Endothelial cell of umbilical vein (primary cell): ENCODE results near the gene PDHX. TPM values are rescaled to one million over a fixed set of nuclear protein-coding genes. Genes with fewer than 3 reads are reported as not detected.

Experiments used
- BruUV-seq: library from RNA; stranded (reverse); fragments of 400-500 nt; replicated peaks from 2 replicates; lab custom pipeline; 2021; lab: Mats Ljungman, UMichigan
- CTCF ChIA-PET: fragments of 300-600, 350-600 bp; sonication (Branson Sonifier 250); formaldehyde crosslinking; loops from one replicate; lab custom pipeline; 2021; ENCODE audit warnings: antibody characterized with exemption, inconsistent platforms; lab: Charles Lee
- POLR2A ChIA-PET: fragments of 300-600, 350-600 bp; sonication (Branson Sonifier 250); formaldehyde crosslinking; loops from one replicate; lab custom pipeline; 2021; ENCODE audit warnings: antibody characterized with exemption, inconsistent platforms; lab: Charles Lee
- DNase-seq: peaks from one replicate; pipeline ENCODE4 v3.0.0-alpha.2; 2011; ENCODE audit warnings: low read depth, low spot score
- FAIRE-seq: peaks from 2 replicates; lab custom pipeline; 2011; peaks lifted over from hg19 to GRCh38; lab: Jason Lieb, UNC
- H2AFZ ChIP-seq: 2 replicates; pipeline ENCODE4 v1.6.0; 2012; ENCODE audit warnings: low read depth, low read length, control low read depth, inconsistent platforms
- H3K27ac ChIP-seq: 2 replicates; pipeline ENCODE4 v1.5.1; 2011; ENCODE audit warnings: low read depth, mild to moderate bottlenecking, control low read depth, low read length, moderate library complexity; ENCODE audit not compliant: insufficient read depth
- H3K27me3 ChIP-seq, 2 experiments: 2 replicates each; pipeline versions ENCODE4 v1.6.0 to v1.6.1; 2011; ENCODE audit warnings: low read length in 2 of 2, mixed read lengths in 1 of 2; ENCODE audit not compliant: control insufficient read depth in 2 of 2, insufficient read depth in 2 of 2
- H3K36me3 ChIP-seq, 2 experiments: 2 replicates in 1 of 2; 3 replicates in 1 of 2; pipeline ENCODE4 v1.5.1; 2011; ENCODE audit warnings: low read length in 2 of 2, mild to moderate bottlenecking in 1 of 2, moderate library complexity in 1 of 2; ENCODE audit not compliant: control insufficient read depth in 2 of 2, insufficient read depth in 2 of 2; ENCODE audit errors: extremely low read depth in 1 of 2
- H3K4me1 ChIP-seq: 3 replicates; pipeline ENCODE4 v1.5.1; 2011; ENCODE audit warnings: mild to moderate bottlenecking, low read length; ENCODE audit not compliant: control insufficient read depth, insufficient read depth; ENCODE audit errors: extremely low read depth
- H3K4me2 ChIP-seq: 2 replicates; pipeline ENCODE4 v1.6.1; 2011; ENCODE audit warnings: low read length, control low read depth, mixed read lengths; ENCODE audit not compliant: insufficient read depth
- H3K4me3 ChIP-seq, 3 experiments: fragments of 200-600 bp in 1 of 3; sonication (generic), shearing (Covaris generic) in 1 of 3; replicated peaks in 1 of 3; 2 replicates each; pipeline ENCODE4 v1.5.1; 2011 to 2016; ENCODE audit warnings: control low read depth in 3 of 3, low read length in 3 of 3, mild to moderate bottlenecking in 2 of 3, inconsistent platforms in 1 of 3, low read depth in 1 of 3, moderate library complexity in 1 of 3; ENCODE audit not compliant: insufficient read depth in 1 of 3
- H3K79me2 ChIP-seq: 2 replicates; pipeline ENCODE4 v1.6.0; 2012; ENCODE audit warnings: low read length, inconsistent platforms; ENCODE audit not compliant: control insufficient read depth, insufficient read depth
- H3K9ac ChIP-seq: replicated peaks from 2 replicates; pipeline ENCODE3; 2011; ENCODE audit warnings: low read length, control low read depth; ENCODE audit not compliant: insufficient read depth; ENCODE audit errors: extremely low read depth
- H3K9me1 ChIP-seq: replicated peaks from 3 replicates; pipeline ENCODE4 v1.6.0; 2011; ENCODE audit warnings: mild to moderate bottlenecking, low read length; ENCODE audit not compliant: control insufficient read depth, insufficient read depth; ENCODE audit errors: extremely low read depth
- H3K9me3 ChIP-seq: replicated peaks from 2 replicates; pipeline ENCODE4 v1.5.1; 2012; ENCODE audit warnings: low read length, inconsistent platforms; ENCODE audit not compliant: control insufficient read depth, insufficient read depth
- H4K20me1 ChIP-seq: replicated peaks from 2 replicates; pipeline ENCODE3; 2011; ENCODE audit warnings: mild to moderate bottlenecking, low read length; ENCODE audit not compliant: control insufficient read depth, insufficient read depth; ENCODE audit errors: extremely low read depth
- CTCF ChIP-seq, 2 donors: IDR thresholded peaks; 1 replicate in 1 of 2; 2 replicates in 1 of 2; pipeline ENCODE4 v1.5.1; 2011; ENCODE audit warnings: low read length in 2 of 2, mild to moderate bottlenecking in 2 of 2, moderate library complexity in 2 of 2, control low read depth in 1 of 2, inconsistent platforms in 1 of 2, low read depth in 1 of 2; ENCODE audit not compliant: insufficient read depth in 1 of 2; ENCODE audit errors: extremely low read depth in 1 of 2
- MAX ChIP-seq: IDR thresholded peaks from 2 replicates; pipeline ENCODE4 v1.6.1; 2011; ENCODE audit not compliant: insufficient read depth, insufficient read length
- MYC ChIP-seq: IDR thresholded peaks from one replicate; pipeline ENCODE4 v1.6.1; 2011; ENCODE audit warnings: mild to moderate bottlenecking, low read depth, low read length
- POLR2AphosphoS5 ChIP-seq: IDR thresholded peaks from 2 replicates; pipeline ENCODE4 v1.6.1; 2012; ENCODE audit warnings: low read depth, mild to moderate bottlenecking, control low read depth, low read length, moderate library complexity; ENCODE audit not compliant: insufficient read depth
- dilution Hi-C: fragments of 300-500 bp; cut with MboI; formaldehyde crosslinking; loops from one replicate; pipeline ENCODE4 v1.15.0; 2019; ENCODE audit warnings: low sequenced_read_pairs; ENCODE audit not compliant: extremely low pct_ligation_motif_present
- intact Hi-C: fragments of 100-400 bp; cut with micrococcal nuclease; formaldehyde crosslinking; loops from one replicate; pipeline ENCODE4 v1.10.0; 2022
- polyA plus RNA-seq, 4 experiments: library from polyadenylated mRNA; depleted of rRNA in 3 of 4; stranded (reverse) in 3 of 4; unstranded in 1 of 4; fragments of >200 nt; gene quantifications; 2 replicates each; pipeline versions ENCODE4 v1.2.1 to v1.2.3, GENCODE V29; 2011 to 2012; ENCODE audit warnings: missing spikeins in 1 of 4
- total RNA-seq: library from RNA; stranded (reverse); gene quantifications from 2 replicates; pipeline ENCODE4 v1.2.3, GENCODE V29; 2021

PDHX gene
- total and polyA plus RNA-seq, 2 donors (not counting 3 experiments of a cell fraction or from before 2014, with no cell fraction given), result 10.5 to 30.5 TPM

- TF ChIP-seq MYC (no peak), MAX (no peak), POLR2AphosphoS5 (no peak)
- FAIRE-seq (no peak), DNase-seq (no peak)
- Histone ChIP-seq H3K9me3 (no peaks in the 10 kb centered on the region), H3K27ac (no peak overlapping the region), H3K79me2 (no peaks in the 10 kb centered on the region), H3K4me1 (no peaks in the 10 kb centered on the region), H3K36me3 (peaks cover 0 to 2% of the 10 kb centered on the region in 2 experiments), H3K27me3 (no peaks in the 10 kb centered on the region), H4K20me1 (no peaks in the 10 kb centered on the region), H3K4me3 (no peak overlapping the region), H3K4me2 (no peak overlapping the region), H3K9me1 (no peaks in the 10 kb centered on the region), H2AFZ (no peak overlapping the region), H3K9ac (no peak overlapping the region)
- dilution Hi-C loops (no loop called here), intact Hi-C loops (no loop called here)
- POLR2A ChIA-PET, result no interaction called here
- CTCF ChIA-PET, result interaction anchor here (0.9 to 1.7 kb wide), 5 partner anchors 10 to 374 kb away, joined by 3 to 11 read pairs (median 5); no protein-coding TSS in a partner anchor
- BruUV-seq, result no TSS peak
Observed at GRCh38 chr11:34887260-34887659, 29.2 kb upstream of the PDHX start.

GRCh38 chr11:34890089-34890488, 26.3 kb upstream of the PDHX start:
- Histone ChIP-seq H3K27me3 (no peaks in the 10 kb centered on the region), H3K36me3 (peaks cover 0 to 2% of the 10 kb centered on the region in 2 experiments), H3K4me2 (no peak overlapping the region), H3K79me2 (no peaks in the 10 kb centered on the region), H3K27ac (no peak overlapping the region), H3K9me3 (no peaks in the 10 kb centered on the region), H2AFZ (no peak overlapping the region), H3K4me3 (no peak overlapping the region), H4K20me1 (no peaks in the 10 kb centered on the region), H3K9ac (no peak overlapping the region), H3K4me1 (no peaks in the 10 kb centered on the region), H3K9me1 (no peaks in the 10 kb centered on the region)
- DNase-seq (peak; percentile 23), FAIRE-seq (no peak)
- ChIA-PET CTCF (interaction anchor here (0.6 to 4.6 kb wide), 11 partner anchors 9 to 377 kb away, joined by 3 to 120 read pairs (median 5); partner anchors contain the start of gene ELF5), POLR2A (no interaction called here)
- TF ChIP-seq MYC, result no peak
- peak; percentile 8 to 19 for TF ChIP-seq CTCF (IDR thresholded peaks at IDR 0.05; ENCODE audit: extremely low read depth in 1 of 2, insufficient read depth in 1 of 2, low read depth in 1 of 2, low read length in 2 of 2)
- dilution Hi-C loops (no loop called here), intact Hi-C loops (loop anchor here (1.0 to 5.0 kb wide), 2 partner anchors 83 to 325 kb away; no protein-coding TSS in a partner anchor)
- no TSS peak for BruUV-seq
